CD4-positive, alpha-beta T cell treated with Interleukin-4 for 4 hours (primary cell): ENCODE results near the gene PDHX.
"Not testable (repeated sequence)": the region's sequence is repeated elsewhere in the genome, so short reads cannot be mapped to it uniquely, and the experiment has no call there.

Experiments used
- DNase-seq: peaks from one replicate; pipeline ENCODE4 v3.0.0-alpha.2; 2020

PDHX gene

DNA sequence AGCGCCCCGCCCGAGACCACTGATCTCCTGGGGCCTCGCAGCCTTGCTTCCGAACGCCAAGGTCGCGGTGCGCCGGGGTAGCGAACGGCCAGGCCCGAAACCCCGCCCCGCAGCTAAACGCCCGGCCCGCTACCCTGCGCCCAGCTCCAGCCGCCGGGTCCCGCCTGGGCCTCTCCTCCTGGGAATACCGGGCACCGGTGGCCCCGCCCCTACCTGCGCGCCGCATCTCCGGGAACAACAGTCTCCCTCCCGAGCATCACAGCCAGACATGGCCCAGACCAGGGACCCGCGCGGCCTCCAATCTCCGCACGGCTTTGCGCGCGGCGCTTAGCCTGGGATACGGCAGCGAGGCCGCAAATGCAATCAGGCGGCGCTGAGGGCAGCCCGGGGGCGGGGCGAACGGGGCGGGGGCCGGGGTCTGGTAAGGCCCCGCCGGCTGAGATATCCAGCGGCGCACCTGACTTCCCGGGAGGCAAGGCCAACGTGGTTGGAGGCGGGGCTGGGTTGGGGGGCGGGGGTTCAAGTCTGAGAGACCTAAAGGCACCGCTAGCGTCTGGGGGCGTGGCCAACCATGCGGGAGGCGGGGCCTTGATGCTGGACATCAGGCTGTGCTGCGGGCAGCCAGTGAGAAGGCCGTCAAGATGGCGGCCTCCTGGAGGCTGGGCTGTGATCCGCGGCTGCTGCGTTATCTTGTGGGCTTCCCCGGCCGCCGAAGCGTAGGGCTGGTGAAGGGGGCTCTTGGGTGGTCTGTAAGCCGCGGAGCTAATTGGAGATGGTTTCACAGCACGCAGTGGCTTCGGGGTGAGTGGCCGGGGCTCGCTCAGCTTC lies at the start of gene PDHX, which contains the start of gene APIP:
TSS of gene PDHX (plus strand) at position 604 of the 828 bp plus-strand sequence. CDS start at position 642, 38 bp downstream.
TSS of gene APIP (minus strand) at position 365 of the 828 bp plus-strand sequence. CDS start at position 270, 95 bp downstream.
- DNase-seq, result peak; percentile 94

- no peak for DNase-seq
Measured at GRCh38 chr11:34869425-34869824, 47.0 kb upstream of the PDHX start.

- DNase-seq, result no peak
Measured at GRCh38 chr11:34870548-34871196, 45.7 kb upstream of the PDHX start.

DNA sequence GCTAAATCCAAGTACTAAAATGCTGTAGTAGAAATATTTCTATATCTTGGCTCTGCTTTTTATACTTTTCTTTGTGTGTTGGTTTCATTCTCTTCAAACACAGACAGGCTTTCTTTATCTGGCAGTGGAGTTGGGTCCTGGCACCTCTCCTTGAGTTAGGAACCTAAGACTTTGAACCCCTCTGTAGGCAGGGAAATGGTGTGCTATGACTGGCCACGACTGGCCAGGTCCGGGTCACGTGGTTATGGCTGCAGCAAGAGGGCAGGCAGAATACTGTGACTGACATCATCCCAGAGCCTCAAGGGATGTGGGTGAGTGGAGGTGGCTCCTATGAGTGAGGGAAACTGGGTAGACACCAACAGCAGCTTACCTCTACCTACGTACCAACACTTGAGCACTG lies 42.2 kb upstream of the PDHX start:
- DNase-seq, result no peak

GRCh38 chr11:34877375-34877975 lies 38.9 kb upstream of the PDHX start:
- DNase-seq, result no peak

GRCh38 chr11:34881900-34882299 lies 34.5 kb upstream of the PDHX start:
- no peak for DNase-seq

GRCh38 chr11:34886609-34887008 lies 29.8 kb upstream of the PDHX start:
- DNase-seq, result no peak

GRCh38 chr11:34887260-34887659 lies 29.2 kb upstream of the PDHX start:
- DNase-seq, result no peak

DNA sequence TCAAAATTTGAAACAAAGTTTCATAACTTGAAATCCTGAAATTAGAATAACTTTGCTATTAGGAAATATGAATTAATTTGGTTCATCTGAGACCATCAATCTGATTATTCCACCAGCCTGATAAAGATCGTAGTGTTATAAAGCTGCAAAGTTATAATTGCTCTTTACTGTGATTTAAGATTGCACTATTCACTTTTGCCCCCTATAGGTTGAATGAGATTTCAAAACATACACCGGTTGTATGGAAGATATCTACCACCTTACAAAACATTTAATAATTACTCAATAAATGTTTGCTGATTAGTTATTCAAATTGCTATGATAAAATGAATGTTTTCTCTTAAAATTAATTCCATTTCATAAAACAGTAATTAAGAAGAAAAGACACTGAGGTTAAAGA lies 26.3 kb upstream of the PDHX start:
- no peak for DNase-seq

DNA sequence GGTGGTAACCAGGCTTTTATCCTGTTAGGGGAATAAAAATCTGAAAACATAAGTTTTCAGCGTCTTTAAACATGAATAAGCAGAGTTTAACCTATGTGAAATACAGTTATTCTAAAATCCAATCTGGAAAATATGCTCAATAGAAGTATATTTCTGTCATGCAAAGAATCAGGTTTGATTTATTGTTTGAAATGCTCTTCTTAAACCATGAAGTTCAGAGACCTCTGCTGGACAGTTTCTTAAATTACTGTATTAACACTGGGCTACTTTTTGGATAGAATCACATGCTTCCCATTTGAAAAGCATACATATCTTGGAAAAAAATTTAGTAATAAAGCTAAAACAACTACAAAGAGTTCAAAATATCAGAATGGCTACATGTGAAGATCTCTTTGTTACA lies 25.6 kb upstream of the PDHX start:
- peak; percentile 25 for DNase-seq

DNA sequence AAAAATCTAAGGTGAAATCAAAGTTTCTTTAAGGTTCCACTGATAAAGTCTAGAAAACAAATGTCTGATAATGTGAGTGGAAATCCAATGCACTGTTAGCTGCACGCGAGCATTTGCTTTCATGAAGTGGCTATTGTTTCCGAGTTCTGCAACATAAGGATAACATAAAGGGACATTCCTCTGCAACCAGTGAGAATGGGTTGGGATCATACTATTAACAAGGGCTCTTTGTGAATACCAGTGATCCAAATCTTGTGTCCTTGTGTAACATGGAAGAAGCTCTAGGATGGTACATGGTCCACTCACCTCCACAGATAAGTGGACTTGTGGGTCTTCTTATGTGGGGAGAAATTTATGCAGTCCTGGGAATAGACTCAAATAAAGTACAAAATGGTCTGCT lies 24.8 kb upstream of the PDHX start:
- no peak for DNase-seq

DNA sequence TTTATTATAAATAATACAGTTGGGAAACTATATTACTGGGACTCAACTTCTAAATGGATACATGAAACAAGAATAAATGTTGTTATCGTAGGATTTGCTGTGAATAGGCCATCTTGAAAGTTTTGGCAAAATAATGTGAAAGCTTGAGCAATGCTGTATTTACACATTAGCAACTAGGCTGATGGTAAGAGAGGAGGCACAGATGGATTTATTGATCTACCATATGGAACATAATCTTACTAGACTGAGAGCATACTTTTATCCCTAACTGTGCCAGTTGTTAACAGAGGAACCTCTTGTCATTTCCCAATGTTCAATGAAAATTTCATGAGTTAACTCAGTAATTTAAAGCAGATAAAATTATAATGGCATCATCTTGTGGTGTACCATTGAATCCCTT lies 23.0 kb upstream of the PDHX start:
- DNase-seq, result no peak

- not testable (repeated sequence) for DNase-seq
Measured at GRCh38 chr11:34896191-34896590, 20.2 kb upstream of the PDHX start.

GRCh38 chr11:34897171-34897870 lies 19.1 kb upstream of the PDHX start:
- DNase-seq, result no peak

DNA sequence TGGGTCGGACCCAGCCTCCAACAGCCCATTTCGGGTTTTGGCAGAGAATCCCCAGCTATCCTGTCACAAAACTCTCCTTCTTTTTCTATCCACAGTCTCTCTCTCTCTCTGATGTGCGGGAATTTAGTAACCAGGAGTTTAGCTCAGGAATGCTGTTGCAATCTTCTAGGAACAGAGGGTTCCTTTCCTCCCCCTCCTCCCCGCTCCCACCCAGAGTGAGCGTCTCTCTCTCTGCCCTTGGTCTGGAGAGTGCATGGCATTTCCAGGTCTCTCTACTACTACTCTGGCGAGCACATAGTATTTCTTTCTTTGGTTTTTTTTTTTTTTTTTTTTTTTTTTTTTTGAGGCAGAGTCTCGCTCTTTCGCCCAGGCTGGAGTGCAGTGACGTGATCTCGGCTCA lies 17.9 kb upstream of the PDHX start:
- DNase-seq, result no peak

- DNase-seq, result no peak
Measured at GRCh38 chr11:34899633-34900016, 16.8 kb upstream of the PDHX start.

DNA sequence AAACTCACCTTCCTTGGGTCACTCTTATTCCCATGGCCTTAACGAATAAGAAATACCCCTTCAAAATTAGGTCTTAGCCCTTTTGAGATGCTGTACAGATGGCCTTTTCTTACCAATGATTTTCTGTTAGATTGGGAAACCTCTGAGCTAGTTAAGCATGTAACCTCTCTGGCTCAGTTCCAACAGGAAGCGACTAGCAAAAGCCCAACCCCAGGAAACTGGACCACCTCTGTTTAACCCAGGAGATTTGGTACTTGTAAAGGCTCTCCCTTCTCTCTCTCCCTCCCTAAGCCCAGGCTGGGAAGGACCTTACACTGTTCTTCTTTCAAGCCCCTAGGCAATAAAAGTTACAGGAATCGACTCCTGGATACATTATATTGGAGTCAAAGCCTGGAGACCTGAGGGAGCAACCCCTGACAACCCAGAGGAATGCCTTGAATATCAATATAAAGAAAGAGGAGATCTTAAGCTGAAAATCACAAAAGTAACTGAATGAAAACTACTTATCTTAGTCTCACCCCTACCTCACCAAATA lies 11.9 kb upstream of the PDHX start:
- DNase-seq, result no peak

- DNase-seq, result no peak
Measured at GRCh38 chr11:34905666-34906065, 10.8 kb upstream of the PDHX start.

DNA sequence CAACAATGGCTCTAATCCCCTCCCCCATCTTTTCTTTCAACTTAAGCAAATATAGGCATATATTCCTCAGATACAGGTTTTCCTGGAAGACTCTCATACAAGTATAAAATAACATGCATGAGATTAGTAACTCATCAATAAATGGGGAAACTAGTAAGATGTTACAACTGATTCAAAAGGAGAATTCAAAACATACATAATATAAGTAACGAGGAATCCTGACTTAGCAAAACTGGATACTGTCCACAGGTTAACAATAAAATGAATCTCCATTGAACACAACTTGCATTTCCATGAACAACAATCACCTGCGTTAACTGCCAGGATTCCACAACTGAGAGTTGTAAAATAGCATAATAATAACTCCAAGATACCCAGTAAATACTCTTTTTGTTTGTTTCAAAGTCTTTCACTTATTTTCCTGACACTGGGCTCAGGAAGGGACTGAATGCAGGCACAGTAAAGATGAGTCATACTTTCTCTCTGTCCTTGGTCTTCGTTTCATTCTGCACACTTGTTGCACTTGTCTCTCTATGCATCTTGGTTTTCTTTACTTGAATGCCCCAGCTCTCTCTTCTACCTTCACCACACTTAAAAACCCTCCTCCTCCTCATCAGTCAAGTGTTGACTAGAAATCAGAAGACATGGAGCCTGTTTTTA lies 8.4 kb upstream of the PDHX start:
- no peak for DNase-seq

- no peak for DNase-seq
Measured at GRCh38 chr11:34909415-34909814, 7.0 kb upstream of the PDHX start.

DNA sequence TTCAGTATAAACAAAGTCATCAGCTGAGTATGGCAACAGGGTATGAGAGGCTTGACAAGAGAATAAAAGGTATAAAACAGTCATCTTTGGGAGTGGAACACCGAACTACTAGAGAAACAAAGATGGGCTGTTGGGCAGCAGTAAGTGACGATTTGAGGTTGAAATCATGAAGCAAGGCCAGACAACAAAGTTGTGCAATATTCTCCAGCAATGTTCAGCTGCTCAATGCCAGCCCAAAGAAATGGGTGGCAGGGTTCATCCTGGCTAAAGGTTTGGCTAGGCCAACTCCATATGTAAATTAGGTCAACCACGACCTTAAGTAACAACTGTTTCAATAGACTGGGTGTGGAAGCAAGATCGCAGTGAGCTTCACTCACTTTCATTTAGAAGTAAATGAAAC lies 6.5 kb upstream of the PDHX start:
- no peak for DNase-seq

DNA sequence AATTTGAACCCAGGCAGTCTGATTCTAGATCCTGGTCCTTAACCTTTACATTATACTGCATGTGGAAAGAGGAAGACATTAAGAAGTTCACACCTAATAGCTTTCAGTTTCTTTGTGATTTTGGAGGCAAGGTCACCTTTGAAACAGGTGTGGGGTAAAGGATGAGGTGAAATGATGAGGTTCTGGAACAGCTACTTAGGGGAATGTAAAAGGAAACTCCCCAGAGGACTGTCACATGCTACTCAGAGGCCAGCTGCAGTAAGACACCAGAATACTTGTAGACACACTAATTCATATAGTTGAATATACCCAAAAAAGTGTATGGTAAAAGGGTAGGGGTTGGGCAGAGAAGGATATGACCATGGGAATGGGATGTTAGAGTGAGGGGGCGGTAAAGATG lies 5.6 kb upstream of the PDHX start:
- DNase-seq, result no peak

DNA sequence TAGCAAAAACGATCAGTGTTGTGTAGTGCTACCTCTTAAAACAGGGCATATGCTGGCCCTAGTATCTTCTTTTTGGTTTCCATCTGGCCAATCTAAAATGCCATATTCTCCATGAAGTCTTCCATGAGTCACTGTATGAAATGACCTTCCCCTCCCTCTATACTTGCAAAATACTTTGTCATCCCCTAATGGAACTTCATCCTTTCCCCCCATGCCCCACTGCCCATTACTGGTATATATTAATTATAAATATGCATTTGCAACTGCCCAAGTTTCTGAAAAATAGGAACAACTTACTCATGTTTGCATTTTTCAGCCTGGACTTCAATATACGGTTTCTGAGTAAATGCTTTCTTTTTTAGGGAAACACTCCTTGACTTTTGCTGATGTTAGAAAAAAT lies 4.7 kb upstream of the PDHX start:
- DNase-seq, result no peak
